ENCODE data around the gene CMKLR1.

- TF ChIP-seq CTCF (conservative IDR thresholded peaks at IDR 0.05; ENCODE audit: low read depth, low read length): no peak
- TF ChIP-seq EZH2 (IDR thresholded peaks at IDR 0.05; ENCODE audit: borderline replicate concordance, low read depth, low read length, poor library complexity, severe bottlenecking): no peak
Observed at GRCh38 chr12:108252523-108252922, 86.6 kb downstream of the CMKLR1 start.

Measured in A673 (cell line).